ENCODE measurements around the gene CX3CR1.
"Not testable (repeated sequence)": the region's sequence is repeated elsewhere in the genome, so short reads cannot be mapped to it uniquely, and the experiment has no call there.

CX3CR1 gene, protein sequence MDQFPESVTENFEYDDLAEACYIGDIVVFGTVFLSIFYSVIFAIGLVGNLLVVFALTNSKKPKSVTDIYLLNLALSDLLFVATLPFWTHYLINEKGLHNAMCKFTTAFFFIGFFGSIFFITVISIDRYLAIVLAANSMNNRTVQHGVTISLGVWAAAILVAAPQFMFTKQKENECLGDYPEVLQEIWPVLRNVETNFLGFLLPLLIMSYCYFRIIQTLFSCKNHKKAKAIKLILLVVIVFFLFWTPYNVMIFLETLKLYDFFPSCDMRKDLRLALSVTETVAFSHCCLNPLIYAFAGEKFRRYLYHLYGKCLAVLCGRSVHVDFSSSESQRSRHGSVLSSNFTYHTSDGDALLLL

GRCh38 chr3:39279745-39280517 is at the start of gene CX3CR1:
TSS of gene CX3CR1 (minus strand) at chr3:39280036. CDS start at chr3:39266509, 13,527 bp downstream.
- no peak within 1 kb of the TSS for H3K4me3 ChIP-seq (ENCODE audit: low read depth in 1 of 2, low read length in 2 of 2)
- H3K36me3 ChIP-seq (ENCODE audit: insufficient read depth, low read length) = no peaks in the 10 kb centered on the region
- H3K27me3 ChIP-seq (ENCODE audit: control insufficient read depth in 1 of 2, insufficient read depth in 2 of 2, low read length in 2 of 2) = no peaks in the 10 kb centered on the region
- H3K9ac ChIP-seq (ENCODE audit: low read length) = no peak within 1 kb of the TSS
- no peaks in the 10 kb centered on the region for H3K9me3 ChIP-seq (ENCODE audit: low read length)
- H3K27ac ChIP-seq (ENCODE audit: low read depth, low read length) = no peak within 1 kb of the TSS
- no peaks in the 10 kb centered on the region for H3K4me1 ChIP-seq (ENCODE audit: insufficient read depth, low read length)

- no peaks in the 10 kb centered on the region for H3K9me3 ChIP-seq (ENCODE audit: low read length)
- H3K27ac ChIP-seq (ENCODE audit: low read depth, low read length) = no peak within 1 kb of the TSS
- no peaks in the 10 kb centered on the region for H3K27me3 ChIP-seq (ENCODE audit: control insufficient read depth in 1 of 2, insufficient read depth in 2 of 2, low read length in 2 of 2)
- no peaks in the 10 kb centered on the region for H3K4me1 ChIP-seq (ENCODE audit: insufficient read depth, low read length)
- no peak within 1 kb of the TSS for H3K4me3 ChIP-seq (ENCODE audit: low read depth in 1 of 2, low read length in 2 of 2)
- H3K36me3 ChIP-seq (ENCODE audit: insufficient read depth, low read length) = no peaks in the 10 kb centered on the region
- no peak within 1 kb of the TSS for H3K9ac ChIP-seq (ENCODE audit: low read length)
Observed at GRCh38 chr3:39329493-39329892, 49.7 kb upstream of the CX3CR1 start, which contains the start of gene CCR8. TSS of gene CCR8 (plus strand) at chr3:39329709. CDS start at chr3:39332332, 2,623 bp downstream.

GRCh38 chr3:39327746-39328349 is 48.0 kb upstream of the CX3CR1 start:
- H3K36me3 ChIP-seq (ENCODE audit: insufficient read depth, low read length) = no peaks in the 10 kb centered on the region
- no peak overlapping the region for H3K9ac ChIP-seq (ENCODE audit: low read length)
- H3K27ac ChIP-seq (ENCODE audit: low read depth, low read length) = no peak overlapping the region
- no peak overlapping the region for H3K4me3 ChIP-seq (ENCODE audit: low read depth in 1 of 2, low read length in 2 of 2)
- H3K27me3 ChIP-seq (ENCODE audit: control insufficient read depth in 1 of 2, insufficient read depth in 2 of 2, low read length in 2 of 2) = no peaks in the 10 kb centered on the region
- H3K4me1 ChIP-seq (ENCODE audit: insufficient read depth, low read length) = no peaks in the 10 kb centered on the region
- no peaks in the 10 kb centered on the region for H3K9me3 ChIP-seq (ENCODE audit: low read length)

DNA sequence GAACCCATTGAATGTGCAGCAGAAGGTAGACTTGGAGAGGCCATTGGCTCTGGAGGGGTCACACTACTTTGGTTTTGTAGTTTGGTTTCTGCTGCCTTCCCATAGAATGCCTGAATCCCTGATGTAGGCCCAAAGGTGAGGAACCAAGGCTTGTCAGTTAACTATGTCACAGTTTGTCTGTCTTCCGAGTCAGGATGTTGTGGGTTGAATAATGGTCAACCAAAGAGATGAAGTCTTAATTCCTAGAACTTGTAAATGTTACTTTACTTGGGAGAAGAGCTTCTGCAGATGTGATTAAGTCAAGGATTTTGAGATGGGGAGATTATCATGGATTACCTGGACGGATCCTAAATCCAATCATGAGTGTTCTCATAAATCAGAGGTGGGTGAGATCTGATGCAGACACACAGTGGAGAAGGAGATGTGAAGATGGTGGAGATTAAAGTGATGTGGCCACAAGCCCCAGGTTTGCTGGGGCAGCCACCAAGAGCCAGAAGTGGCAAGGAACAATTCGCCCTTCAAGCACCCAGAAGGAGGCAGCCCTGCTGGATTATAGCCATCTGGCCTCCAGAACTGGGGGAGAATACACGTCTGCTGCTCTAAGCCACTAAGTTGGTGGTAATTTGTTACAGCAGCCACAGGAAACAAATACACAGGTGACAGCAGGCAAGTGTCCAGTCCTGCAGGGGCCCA is 47.4 kb upstream of the CX3CR1 start:
- H3K9ac ChIP-seq (ENCODE audit: low read length) = no peak overlapping the region
- H3K9me3 ChIP-seq (ENCODE audit: low read length) = no peaks in the 10 kb centered on the region
- no peak overlapping the region for H3K27ac ChIP-seq (ENCODE audit: low read depth, low read length)
- H3K36me3 ChIP-seq (ENCODE audit: insufficient read depth, low read length) = no peaks in the 10 kb centered on the region
- no peaks in the 10 kb centered on the region for H3K27me3 ChIP-seq (ENCODE audit: control insufficient read depth in 1 of 2, insufficient read depth in 2 of 2, low read length in 2 of 2)
- H3K4me1 ChIP-seq (ENCODE audit: insufficient read depth, low read length) = no peaks in the 10 kb centered on the region
- H3K4me3 ChIP-seq (ENCODE audit: low read depth in 1 of 2, low read length in 2 of 2) = no peak overlapping the region

DNA sequence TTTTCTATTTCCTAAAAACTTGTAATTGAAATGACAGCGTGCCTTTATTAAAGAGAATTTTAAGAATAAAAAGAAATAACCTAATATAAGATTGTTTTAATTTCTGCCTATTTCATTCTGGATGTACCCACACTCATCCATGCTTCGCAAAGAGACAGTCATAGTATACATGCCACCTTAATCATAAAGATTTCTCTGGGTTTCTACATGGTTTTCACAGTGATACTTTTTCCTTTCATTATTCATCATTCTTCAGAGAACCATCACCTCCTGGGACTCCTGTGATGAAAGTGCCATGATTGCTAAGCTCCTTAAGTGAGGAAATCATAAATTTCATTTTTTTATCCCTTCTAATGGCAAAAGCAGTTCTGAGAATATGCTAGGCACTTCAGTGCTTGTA is 45.4 kb upstream of the CX3CR1 start:
- Histone ChIP-seq H3K9ac (ENCODE audit: low read length) (no peak overlapping the region), H3K27ac (ENCODE audit: low read depth, low read length) (no peak overlapping the region), H3K4me3 (ENCODE audit: low read depth in 1 of 2, low read length in 2 of 2) (no peak overlapping the region)

GRCh38 chr3:39323494-39323893 is 43.7 kb upstream of the CX3CR1 start:
- Histone ChIP-seq H3K27ac (ENCODE audit: low read depth, low read length) (no peak overlapping the region), H3K9ac (ENCODE audit: low read length) (no peak overlapping the region), H3K4me3 (ENCODE audit: low read depth in 1 of 2, low read length in 2 of 2) (no peak overlapping the region), H3K9me3 (ENCODE audit: low read length) (no peaks in the 10 kb centered on the region), H3K4me1 (ENCODE audit: insufficient read depth, low read length) (no peaks in the 10 kb centered on the region), H3K27me3 (ENCODE audit: control insufficient read depth in 1 of 2, insufficient read depth in 2 of 2, low read length in 2 of 2) (no peaks in the 10 kb centered on the region), H3K36me3 (ENCODE audit: insufficient read depth, low read length) (no peaks in the 10 kb centered on the region)

More for the DNA sequence above, 45.4 kb upstream of the CX3CR1 start:
- no peaks in the 10 kb centered on the region for H3K4me1 ChIP-seq (ENCODE audit: insufficient read depth, low read length)
- H3K36me3 ChIP-seq (ENCODE audit: insufficient read depth, low read length) = no peaks in the 10 kb centered on the region
- no peaks in the 10 kb centered on the region for H3K27me3 ChIP-seq (ENCODE audit: control insufficient read depth in 1 of 2, insufficient read depth in 2 of 2, low read length in 2 of 2)
- H3K9me3 ChIP-seq (ENCODE audit: low read length) = no peaks in the 10 kb centered on the region

- H3K4me3 ChIP-seq (ENCODE audit: low read depth in 1 of 2, low read length in 2 of 2) = no peak overlapping the region
- no peaks in the 10 kb centered on the region for H3K4me1 ChIP-seq (ENCODE audit: insufficient read depth, low read length)
- no peaks in the 10 kb centered on the region for H3K36me3 ChIP-seq (ENCODE audit: insufficient read depth, low read length)
- no peak overlapping the region for H3K9ac ChIP-seq (ENCODE audit: low read length)
- no peaks in the 10 kb centered on the region for H3K27me3 ChIP-seq (ENCODE audit: control insufficient read depth in 1 of 2, insufficient read depth in 2 of 2, low read length in 2 of 2)
- H3K27ac ChIP-seq (ENCODE audit: low read depth, low read length) = no peak overlapping the region
- no peaks in the 10 kb centered on the region for H3K9me3 ChIP-seq (ENCODE audit: low read length)
Observed at GRCh38 chr3:39322936-39323335, 43.1 kb upstream of the CX3CR1 start.

DNA sequence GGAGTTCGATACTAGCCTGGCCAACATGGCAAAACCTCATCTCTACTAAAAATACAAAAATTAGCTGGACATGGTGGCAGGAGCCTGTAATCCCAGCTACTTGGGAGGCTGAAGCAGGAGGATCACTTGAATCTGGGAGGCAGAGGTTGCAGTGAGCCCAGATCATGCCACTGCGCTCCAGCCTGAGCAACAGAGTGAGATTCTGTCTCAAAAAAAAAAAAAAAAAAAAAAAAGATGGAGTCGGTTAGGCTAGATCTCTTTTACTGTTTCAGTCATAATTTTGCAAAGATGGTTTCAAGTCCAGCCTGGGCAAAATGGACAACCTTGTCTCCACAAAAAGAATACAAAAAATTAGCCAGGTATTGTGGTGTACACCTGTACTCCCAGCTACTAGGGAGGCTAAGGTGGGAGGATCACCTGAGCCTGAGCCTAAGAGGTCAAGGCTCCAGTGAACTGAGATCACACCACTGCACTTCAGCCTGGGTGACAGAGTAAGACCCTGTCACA is 42.4 kb upstream of the CX3CR1 start:
- not testable (repeated sequence) for H3K9ac ChIP-seq (ENCODE audit: low read length); H3K4me3 ChIP-seq (ENCODE audit: low read depth in 1 of 2, low read length in 2 of 2)

GRCh38 chr3:39321574-39321983 is 41.7 kb upstream of the CX3CR1 start:
- not testable (repeated sequence) for H3K9me3 ChIP-seq (ENCODE audit: low read length); H3K36me3 ChIP-seq (ENCODE audit: insufficient read depth, low read length); H3K4me3 ChIP-seq (ENCODE audit: low read depth in 1 of 2, low read length in 2 of 2); H3K9ac ChIP-seq (ENCODE audit: low read length); H3K27me3 ChIP-seq (ENCODE audit: control insufficient read depth in 1 of 2, insufficient read depth in 2 of 2, low read length in 2 of 2); H3K4me1 ChIP-seq (ENCODE audit: insufficient read depth, low read length); H3K27ac ChIP-seq (ENCODE audit: low read depth, low read length)

More for the DNA sequence above, 42.4 kb upstream of the CX3CR1 start:
- not testable (repeated sequence) for H3K27ac ChIP-seq (ENCODE audit: low read depth, low read length); H3K9me3 ChIP-seq (ENCODE audit: low read length); H3K36me3 ChIP-seq (ENCODE audit: insufficient read depth, low read length); H3K27me3 ChIP-seq (ENCODE audit: control insufficient read depth in 1 of 2, insufficient read depth in 2 of 2, low read length in 2 of 2); H3K4me1 ChIP-seq (ENCODE audit: insufficient read depth, low read length)

- H3K27ac ChIP-seq (ENCODE audit: low read depth, low read length) = no peak overlapping the region
- H3K4me3 ChIP-seq (ENCODE audit: low read depth in 1 of 2, low read length in 2 of 2) = no peak overlapping the region
- no peaks in the 10 kb centered on the region for H3K9me3 ChIP-seq (ENCODE audit: low read length)
- no peak overlapping the region for H3K9ac ChIP-seq (ENCODE audit: low read length)
- no peaks in the 10 kb centered on the region for H3K27me3 ChIP-seq (ENCODE audit: control insufficient read depth in 1 of 2, insufficient read depth in 2 of 2, low read length in 2 of 2)
- no peaks in the 10 kb centered on the region for H3K4me1 ChIP-seq (ENCODE audit: insufficient read depth, low read length)
- no peaks in the 10 kb centered on the region for H3K36me3 ChIP-seq (ENCODE audit: insufficient read depth, low read length)
Observed at GRCh38 chr3:39319249-39319648, 39.4 kb upstream of the CX3CR1 start.

DNA sequence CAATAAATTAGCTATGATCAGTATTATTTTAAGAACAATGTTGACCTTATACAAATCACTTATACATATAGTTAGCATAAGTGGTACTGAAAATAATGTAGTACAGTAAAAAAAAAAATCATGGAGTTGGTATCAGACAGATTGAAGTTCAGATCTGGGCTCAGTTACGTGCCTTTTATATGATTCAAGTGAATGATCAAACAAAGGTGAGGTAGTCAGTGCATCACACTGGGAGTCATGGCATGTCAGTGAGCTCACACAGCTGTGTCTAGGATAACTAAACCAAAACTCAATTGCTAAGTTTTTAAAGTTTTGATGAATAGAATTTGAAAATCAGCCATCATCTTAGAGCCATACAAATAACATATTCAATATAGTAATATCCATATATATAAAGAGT is 38.5 kb upstream of the CX3CR1 start:
- no peaks in the 10 kb centered on the region for H3K4me1 ChIP-seq (ENCODE audit: insufficient read depth, low read length)
- no peaks in the 10 kb centered on the region for H3K27me3 ChIP-seq (ENCODE audit: control insufficient read depth in 1 of 2, insufficient read depth in 2 of 2, low read length in 2 of 2)
- no peaks in the 10 kb centered on the region for H3K9me3 ChIP-seq (ENCODE audit: low read length)
- H3K27ac ChIP-seq (ENCODE audit: low read depth, low read length) = no peak overlapping the region
- no peak overlapping the region for H3K4me3 ChIP-seq (ENCODE audit: low read depth in 1 of 2, low read length in 2 of 2)
- H3K36me3 ChIP-seq (ENCODE audit: insufficient read depth, low read length) = no peaks in the 10 kb centered on the region
- H3K9ac ChIP-seq (ENCODE audit: low read length) = no peak overlapping the region

Measured in muscle layer of colon (tissue), 2 donors.